Ishikawa (cell line): Measurements from ENCODE around the gene ATP5PF.

Source experiments
- CEBPB ChIP-seq: IDR thresholded peaks from 2 replicates; pipeline ENCODE4 v1.6.1; 2012
- CREB1 ChIP-seq: IDR thresholded peaks from 2 replicates; pipeline ENCODE4 v1.6.1; 2012; ENCODE audit warnings: low read depth
- EGR1 ChIP-seq: IDR thresholded peaks from 2 replicates; pipeline ENCODE4 v1.6.1; 2012
- EP300 ChIP-seq: IDR thresholded peaks from 2 replicates; pipeline ENCODE4 v1.6.1; 2012; ENCODE audit warnings: borderline replicate concordance
- FOXM1 ChIP-seq: IDR thresholded peaks from 2 replicates; pipeline ENCODE4 v1.6.1; 2012; ENCODE audit warnings: low read depth, borderline replicate concordance
- RAD21 ChIP-seq: IDR thresholded peaks from 2 replicates; pipeline ENCODE4 v1.6.1; 2012; ENCODE audit warnings: low read depth
- TAF1 ChIP-seq: IDR thresholded peaks from 2 replicates; pipeline ENCODE4 v1.6.1; 2012; ENCODE audit warnings: low read depth, mild to moderate bottlenecking
- TCF12 ChIP-seq: IDR thresholded peaks from 2 replicates; pipeline ENCODE4 v1.6.1; 2012; ENCODE audit warnings: low read depth
- TEAD4 ChIP-seq: IDR thresholded peaks from 2 replicates; pipeline ENCODE4 v1.6.1; 2012
- ZBTB7A ChIP-seq: IDR thresholded peaks from 2 replicates; pipeline ENCODE4 v1.6.1; 2012; ENCODE audit warnings: low read depth
- TF ChIP-seq, protein P1 (sequence below): IDR thresholded peaks from 2 replicates; pipeline ENCODE4 v1.6.1; 2012
- TF ChIP-seq, protein P2 (sequence below): IDR thresholded peaks from 2 replicates; pipeline ENCODE4 v1.6.1; 2012; ENCODE audit warnings: low read depth, mild to moderate bottlenecking
- TF ChIP-seq, protein P3 (sequence below): IDR thresholded peaks from 2 replicates; pipeline ENCODE4 v1.6.1; 2012

DNA sequence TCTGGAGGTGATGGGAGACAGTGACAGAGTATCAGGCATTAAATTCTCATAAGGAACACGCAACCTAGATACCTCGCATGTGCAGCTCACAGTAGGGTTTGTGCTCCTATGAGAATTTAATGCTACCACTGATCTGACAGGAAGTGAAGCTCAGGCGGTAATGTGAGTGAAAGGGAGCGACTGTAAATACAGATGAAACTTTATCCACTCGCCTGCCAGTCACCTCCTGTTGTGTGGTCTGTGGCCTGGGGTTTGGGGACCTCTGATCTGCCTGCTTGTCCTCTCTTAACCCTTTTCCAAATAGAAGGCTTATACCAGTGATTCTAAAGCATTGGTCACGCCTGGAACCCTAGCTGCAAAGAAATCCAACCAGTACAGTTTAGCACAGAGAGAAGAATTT is 15.4 kb upstream of the ATP5PF start:
- TF ChIP-seq EGR1 = no peak
- TF ChIP-seq TAF1 = no peak
- TF ChIP-seq EP300 = no peak
- TF ChIP-seq RAD21 = no peak
- no peak for TF ChIP-seq TEAD4
- TF ChIP-seq, protein P1, sequence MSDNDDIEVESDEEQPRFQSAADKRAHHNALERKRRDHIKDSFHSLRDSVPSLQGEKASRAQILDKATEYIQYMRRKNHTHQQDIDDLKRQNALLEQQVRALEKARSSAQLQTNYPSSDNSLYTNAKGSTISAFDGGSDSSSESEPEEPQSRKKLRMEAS = no peak
- TF ChIP-seq, protein P2, sequence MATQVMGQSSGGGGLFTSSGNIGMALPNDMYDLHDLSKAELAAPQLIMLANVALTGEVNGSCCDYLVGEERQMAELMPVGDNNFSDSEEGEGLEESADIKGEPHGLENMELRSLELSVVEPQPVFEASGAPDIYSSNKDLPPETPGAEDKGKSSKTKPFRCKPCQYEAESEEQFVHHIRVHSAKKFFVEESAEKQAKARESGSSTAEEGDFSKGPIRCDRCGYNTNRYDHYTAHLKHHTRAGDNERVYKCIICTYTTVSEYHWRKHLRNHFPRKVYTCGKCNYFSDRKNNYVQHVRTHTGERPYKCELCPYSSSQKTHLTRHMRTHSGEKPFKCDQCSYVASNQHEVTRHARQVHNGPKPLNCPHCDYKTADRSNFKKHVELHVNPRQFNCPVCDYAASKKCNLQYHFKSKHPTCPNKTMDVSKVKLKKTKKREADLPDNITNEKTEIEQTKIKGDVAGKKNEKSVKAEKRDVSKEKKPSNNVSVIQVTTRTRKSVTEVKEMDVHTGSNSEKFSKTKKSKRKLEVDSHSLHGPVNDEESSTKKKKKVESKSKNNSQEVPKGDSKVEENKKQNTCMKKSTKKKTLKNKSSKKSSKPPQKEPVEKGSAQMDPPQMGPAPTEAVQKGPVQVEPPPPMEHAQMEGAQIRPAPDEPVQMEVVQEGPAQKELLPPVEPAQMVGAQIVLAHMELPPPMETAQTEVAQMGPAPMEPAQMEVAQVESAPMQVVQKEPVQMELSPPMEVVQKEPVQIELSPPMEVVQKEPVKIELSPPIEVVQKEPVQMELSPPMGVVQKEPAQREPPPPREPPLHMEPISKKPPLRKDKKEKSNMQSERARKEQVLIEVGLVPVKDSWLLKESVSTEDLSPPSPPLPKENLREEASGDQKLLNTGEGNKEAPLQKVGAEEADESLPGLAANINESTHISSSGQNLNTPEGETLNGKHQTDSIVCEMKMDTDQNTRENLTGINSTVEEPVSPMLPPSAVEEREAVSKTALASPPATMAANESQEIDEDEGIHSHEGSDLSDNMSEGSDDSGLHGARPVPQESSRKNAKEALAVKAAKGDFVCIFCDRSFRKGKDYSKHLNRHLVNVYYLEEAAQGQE = no peak
- no peak for TF ChIP-seq CREB1
- TF ChIP-seq, protein P3, sequence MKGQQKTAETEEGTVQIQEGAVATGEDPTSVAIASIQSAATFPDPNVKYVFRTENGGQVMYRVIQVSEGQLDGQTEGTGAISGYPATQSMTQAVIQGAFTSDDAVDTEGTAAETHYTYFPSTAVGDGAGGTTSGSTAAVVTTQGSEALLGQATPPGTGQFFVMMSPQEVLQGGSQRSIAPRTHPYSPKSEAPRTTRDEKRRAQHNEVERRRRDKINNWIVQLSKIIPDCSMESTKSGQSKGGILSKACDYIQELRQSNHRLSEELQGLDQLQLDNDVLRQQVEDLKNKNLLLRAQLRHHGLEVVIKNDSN = no peak
- TF ChIP-seq TCF12 = no peak
- no peak for TF ChIP-seq ZBTB7A
- TF ChIP-seq FOXM1 = no peak
- TF ChIP-seq CEBPB = no peak
